Caki2 (cell line): ENCODE data around the gene EXOG. TPM values are rescaled to one million over a fixed set of nuclear protein-coding genes. Genes with fewer than 3 reads are reported as not detected.

Source experiments
- DNase-seq: peaks from one replicate; pipeline ENCODE4 v3.0.0-alpha.2; 2015; ENCODE audit warnings: low read depth
- in situ Hi-C: cut with HindIII; loops from 2 replicates; pipeline ENCODE4 v1.10.0; 2016; ENCODE audit warnings: low sequenced_read_pairs, low pct_unique_long_range_greater_than_20kb, mixed read lengths
- total RNA-seq: library from RNA; depleted of rRNA; stranded (reverse); fragments of >200 nt; shearing (Covaris generic); gene quantifications from 2 replicates; pipeline ENCODE4 v1.2.3, GENCODE V29; 2014; ENCODE audit warnings: low replicate concordance; rRNA removed

EXOG gene, protein sequence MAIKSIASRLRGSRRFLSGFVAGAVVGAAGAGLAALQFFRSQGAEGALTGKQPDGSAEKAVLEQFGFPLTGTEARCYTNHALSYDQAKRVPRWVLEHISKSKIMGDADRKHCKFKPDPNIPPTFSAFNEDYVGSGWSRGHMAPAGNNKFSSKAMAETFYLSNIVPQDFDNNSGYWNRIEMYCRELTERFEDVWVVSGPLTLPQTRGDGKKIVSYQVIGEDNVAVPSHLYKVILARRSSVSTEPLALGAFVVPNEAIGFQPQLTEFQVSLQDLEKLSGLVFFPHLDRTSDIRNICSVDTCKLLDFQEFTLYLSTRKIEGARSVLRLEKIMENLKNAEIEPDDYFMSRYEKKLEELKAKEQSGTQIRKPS
- total RNA-seq: 2.2 and 3.6 TPM in 2 replicates

DNA sequence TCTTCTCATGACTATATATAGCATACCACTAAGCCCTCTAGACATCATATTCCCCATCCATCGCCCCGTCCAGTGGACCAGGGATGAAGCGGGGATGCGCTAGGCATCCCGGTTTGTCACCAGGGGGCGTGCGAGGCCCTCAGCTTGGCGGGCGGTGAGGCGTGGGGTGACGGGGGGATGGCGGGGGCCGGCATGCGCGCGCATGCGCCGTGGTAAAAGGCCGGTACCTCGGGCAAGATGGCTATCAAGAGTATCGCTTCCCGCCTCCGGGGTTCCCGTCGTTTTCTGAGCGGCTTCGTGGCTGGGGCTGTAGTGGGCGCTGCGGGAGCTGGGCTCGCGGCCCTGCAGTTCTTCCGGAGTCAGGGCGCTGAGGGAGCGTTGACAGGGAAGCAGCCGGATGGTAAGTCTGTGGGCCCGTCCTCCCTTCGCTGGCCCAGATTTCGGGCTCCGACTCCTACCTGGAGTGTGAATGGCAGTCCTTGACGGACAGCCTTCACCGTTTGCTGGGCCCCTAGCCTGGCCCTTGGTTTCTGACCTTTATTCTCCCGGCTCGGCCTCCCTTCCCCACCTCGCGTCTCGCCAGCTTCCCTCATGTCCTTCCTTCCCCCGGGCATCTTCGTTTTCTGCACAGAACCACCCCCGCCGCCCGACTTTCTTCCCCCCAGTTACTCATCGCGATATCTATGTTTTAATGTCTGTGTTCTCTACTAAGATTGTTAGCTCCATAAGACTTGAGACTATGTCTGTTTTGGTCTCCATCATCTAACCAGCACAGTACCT is at the start of gene EXOG:
EXOG (plus strand) TSS at position 210 of the 780 bp plus-strand sequence; CDS start at position 238, 28 bp downstream.
- in situ Hi-C loops: no loop called here
- peak; percentile 74 for DNase-seq

DNA sequence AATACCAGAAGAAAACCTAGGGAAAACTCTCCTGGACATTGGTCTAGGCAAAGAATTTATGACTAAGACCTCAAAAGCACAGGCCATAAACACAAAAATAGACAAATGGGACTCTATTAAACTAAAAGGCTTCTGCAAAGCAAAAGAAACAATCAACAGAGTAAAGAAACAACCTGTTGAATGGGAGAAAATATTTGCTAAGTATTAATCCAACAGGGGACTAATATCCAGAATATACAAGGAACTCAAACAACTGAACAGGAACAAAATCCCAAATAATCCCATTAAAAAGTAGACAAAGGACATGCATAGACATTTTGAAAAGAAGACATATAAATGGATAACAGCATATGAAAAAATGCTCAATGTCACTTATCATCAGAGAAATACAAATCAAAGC is 49.3 kb upstream of the EXOG start:
- DNase-seq: no peak
- in situ Hi-C loops: no loop called here

DNA sequence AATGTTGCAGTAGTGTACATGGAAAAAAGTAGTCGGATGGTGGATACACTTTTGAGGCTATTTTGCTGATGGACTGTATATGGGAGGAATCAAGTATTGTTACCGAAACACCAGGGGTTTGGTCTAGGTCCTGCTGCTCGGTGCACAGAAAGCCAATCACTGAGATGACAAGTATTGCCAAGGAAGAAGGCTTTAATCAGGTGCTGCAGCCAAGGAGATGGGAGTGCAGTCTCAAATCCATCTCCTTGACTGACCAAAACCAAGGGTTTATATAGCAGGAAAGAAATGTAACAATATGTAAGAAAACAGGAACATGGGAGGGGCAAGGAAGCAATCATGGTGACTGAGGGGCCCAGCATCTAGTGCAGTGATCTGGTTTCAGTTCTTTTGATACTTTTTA is 45.3 kb upstream of the EXOG start:
- in situ Hi-C loops: no loop called here

DNA sequence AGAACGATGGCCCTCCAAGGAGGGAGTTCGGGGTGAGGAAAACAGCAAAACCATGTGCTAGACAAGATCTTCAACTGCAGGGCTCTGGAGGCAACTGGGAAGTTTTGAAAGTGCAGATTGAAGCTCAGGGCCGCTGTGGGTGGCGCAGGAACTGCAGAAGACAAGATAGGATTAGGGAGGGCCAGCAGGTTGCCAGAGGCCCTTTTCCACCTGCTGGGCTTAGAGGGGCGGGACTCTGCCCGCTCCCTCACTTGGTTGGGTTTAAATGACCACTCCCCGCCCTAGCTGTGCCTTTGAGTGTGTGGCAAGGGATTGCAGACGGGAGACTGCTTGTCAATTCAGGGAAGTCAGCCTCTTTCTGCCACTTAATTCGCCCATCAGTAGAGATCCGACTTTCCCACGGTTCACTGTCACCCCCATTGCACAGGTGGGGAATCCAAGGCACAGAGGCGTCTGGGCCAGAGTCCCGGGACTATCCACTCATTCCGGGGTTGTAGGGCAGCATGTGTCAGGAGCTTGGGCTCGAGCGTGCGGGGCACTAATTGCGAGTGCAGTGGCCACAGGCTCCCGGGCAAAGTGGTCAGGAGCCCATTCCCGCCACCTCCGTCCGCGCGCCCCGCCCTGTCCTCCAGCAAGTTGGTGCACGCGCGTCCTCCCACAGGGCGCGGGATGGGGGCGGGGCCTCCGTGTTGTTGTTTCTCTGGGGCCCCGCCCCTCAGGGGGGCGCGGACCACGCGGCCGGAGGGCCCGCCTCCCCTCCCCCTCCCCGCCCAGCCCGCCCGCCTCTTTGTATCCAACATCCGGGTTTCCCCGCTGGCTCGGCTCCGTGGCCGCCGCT is 42.8 kb upstream of the EXOG start, which contains the start of gene ACVR2B:
ACVR2B (plus strand) TSS at position 816 of the 838 bp plus-strand sequence. CDS start 433 bp downstream, outside the sequence.
- in situ Hi-C loops: no loop called here
- peak; percentile 62 for DNase-seq

More for the DNA sequence above, 45.3 kb upstream of the EXOG start:
- no peak for DNase-seq

DNA sequence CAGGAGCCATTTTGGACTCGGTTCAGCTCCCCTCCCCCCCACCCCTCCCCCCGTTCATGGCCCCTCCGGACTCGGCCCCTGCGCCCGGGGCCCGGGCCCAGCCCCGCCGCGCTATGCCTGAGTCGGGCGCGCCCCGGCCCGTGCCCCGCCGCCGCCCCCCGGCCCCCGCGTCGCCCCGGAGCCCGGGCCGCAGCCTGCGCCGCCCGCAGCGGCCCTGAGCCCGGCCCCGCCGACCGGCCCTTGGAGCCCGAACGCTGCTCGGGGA is 42.3 kb upstream of the EXOG start:
- no peak for DNase-seq
- in situ Hi-C loops: no loop called here

DNA sequence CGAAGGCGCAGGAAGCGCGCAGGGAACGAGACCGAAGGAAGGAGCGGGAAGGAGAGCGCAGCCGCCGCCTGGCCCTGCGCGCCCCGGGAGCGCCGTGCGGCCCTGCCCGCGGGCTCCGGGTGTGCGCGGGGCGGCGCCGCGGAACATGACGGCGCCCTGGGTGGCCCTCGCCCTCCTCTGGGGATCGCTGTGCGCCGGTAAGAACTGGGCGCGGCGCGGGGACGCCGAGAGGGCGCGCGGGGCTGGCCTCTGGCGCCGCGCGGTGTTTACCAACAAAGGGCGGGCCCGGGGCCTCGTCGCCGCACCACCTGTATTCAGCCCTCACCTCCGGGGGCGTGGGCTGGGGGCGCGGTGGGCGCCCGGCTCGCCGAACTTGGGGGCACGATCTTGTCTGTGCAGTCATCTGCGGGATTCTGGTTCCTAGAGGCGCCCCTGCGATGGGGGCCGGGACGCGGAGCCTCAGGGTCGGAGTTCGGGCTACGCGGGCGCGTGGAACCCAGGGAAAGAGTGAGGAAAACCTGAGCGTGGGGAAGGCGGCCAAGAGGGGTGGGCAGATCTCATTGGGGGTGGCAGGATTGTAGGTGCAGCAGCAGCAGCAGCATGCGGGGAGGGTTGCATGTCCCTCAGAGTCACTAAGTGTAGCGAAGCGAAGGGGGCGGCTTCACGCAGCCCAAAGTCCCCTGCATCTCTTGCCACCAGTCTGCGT is 41.8 kb upstream of the EXOG start:
- in situ Hi-C loops: no loop called here
- DNase-seq: peak; percentile 33

DNA sequence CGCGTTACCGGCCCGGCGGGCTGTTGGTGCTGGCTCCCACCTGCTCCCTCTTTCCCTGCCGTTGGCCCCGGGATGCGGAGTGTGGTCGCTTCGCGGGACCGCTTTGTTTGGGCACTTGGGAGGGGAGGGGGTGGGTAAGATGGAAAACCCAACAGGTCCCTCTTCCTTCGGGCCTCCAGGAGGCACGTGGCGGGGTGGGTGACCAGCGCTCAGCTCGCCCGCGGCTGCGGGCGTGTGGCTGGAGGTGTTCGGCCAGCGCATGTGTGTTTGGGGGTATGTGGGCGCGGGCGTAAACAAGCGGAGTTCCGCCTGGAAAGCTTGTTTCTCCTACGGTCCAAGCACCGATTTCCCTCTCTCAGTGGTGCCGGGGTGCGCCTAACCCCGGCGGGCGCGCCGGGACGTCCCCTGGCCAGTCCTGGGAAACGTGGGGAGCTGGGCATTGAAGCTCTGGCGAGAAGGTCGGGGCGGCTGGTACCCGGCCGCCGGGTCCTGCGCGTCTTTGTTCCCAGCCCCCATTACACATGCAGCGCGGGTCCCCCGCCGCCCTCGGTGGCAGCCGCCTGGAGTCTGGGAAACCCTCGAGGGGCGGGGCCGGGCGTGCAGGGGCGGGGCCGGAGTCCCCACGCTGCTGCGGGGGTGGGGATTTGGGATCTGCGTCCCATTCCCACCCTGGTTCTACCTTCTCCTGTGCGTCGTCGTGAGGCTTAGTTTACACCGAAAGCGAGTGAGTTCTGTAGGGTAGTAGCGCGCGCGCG is 41.1 kb upstream of the EXOG start:
- in situ Hi-C loops: no loop called here
- DNase-seq: peak; percentile 47

DNA sequence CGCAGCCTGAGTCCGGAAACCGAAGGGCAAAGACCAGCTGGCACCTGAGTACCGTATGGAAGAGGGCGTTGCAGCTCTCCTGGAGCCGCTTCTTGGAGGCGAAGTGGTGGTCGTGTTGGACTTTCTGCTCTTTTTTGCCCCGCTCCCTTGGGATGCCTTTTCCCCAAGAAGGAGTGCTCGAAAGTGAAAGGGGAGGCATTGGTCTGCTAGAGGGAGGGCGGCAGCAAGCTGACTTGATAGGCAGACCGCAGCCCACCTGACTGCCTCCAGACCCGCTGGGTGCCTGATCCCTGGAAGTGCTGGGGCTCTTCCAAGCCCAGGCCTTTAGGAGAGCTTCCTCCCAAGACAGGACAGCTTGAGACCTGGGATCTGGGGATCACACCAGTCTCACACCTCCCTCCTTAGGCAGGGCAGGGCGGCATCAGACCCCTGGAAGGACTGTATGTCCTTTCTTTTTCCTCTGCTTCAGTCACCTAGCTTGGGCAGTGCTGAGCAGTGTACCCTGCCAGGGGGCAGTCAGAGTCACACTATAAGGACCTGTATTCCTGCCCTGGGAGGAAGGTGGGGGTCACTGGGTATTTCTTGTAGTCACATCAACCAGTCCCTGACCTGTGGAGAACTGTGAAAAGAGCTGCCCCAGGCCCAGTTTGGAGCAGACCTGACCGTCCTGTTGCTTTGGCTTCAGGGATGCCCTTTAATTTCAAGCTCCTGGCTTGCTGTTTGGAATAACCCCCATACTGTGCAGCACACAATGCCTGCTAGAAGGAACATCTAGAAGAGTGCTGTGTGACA is 40.3 kb upstream of the EXOG start:
- in situ Hi-C loops: no loop called here
- no peak for DNase-seq

DNA sequence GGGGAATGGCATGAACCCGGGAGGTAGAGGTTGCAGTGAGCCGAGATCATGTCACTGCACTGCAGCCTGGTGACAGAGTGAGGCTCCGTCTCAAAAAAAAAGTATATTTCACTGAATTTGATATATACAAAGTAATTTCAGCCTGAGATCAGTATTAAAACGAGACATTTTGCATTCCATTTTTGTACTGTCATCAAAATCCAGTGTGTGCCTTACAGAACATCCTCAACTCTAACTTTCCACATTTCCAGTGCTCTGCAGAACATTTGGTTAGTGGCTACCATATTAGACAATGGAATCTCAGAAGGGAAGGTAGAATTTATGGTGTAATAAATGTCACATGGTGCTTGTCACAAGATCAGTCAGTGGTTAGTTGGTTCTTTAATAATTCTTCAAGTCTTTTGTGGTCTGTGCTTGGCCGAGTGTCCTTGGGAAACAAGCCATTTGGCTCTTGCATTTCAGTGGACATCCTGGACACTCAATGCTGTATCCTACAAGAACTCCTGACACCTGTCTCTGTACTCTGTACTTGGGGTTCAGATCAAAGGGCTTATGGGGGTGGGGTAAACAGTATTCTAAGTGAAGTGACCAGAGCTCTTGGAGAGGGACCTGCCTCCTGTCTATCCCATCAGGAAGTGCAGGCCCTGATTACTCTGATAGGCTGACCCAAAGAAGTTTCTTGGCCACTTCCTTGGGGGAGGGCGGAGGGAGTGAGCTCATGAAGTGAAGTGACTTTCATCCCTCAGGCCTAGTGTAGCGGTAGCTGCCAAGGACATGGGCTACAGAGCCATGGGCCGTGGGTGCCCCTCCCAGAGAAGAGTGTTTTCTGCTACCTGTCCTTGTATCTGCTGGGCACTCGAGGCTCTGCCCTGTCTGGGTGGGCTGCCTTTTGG is 38.8 kb upstream of the EXOG start:
- in situ Hi-C loops: no loop called here
- no peak for DNase-seq

DNA sequence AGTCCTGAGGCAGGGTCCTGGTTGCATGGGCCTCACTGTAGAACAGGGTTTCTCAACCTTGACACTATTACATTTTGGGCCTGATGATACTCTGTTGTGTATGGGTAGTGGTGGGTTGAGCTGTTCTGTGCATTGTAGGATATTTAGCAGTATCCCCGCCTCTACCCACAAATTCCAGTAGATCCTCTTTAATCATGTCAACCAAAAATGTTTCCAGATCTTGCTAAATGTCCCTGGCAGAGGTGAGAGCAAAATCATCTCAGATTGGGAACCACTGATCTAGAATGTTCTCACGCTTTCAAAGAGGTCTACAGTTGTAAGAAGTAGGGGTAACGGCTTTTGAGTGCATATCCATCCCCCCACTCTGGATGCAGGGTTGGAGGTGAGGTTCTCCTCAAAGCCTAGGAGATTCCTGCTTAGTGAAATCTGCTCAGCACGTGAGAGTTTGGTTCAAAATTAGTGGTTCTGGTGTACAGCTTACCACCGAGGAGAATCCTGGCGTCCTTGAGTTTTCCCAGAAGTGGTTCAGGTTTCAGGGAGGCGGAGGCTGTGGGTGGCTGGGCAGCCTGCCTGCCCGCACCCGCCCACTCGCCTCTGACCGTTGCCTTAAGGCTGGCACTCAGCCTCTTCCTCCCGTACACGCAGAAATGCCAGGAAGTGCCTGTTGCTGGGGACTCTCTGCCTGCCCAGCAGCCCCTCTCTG is 37.2 kb upstream of the EXOG start:
- peak; percentile 15 for DNase-seq
- in situ Hi-C loops: no loop called here

DNA sequence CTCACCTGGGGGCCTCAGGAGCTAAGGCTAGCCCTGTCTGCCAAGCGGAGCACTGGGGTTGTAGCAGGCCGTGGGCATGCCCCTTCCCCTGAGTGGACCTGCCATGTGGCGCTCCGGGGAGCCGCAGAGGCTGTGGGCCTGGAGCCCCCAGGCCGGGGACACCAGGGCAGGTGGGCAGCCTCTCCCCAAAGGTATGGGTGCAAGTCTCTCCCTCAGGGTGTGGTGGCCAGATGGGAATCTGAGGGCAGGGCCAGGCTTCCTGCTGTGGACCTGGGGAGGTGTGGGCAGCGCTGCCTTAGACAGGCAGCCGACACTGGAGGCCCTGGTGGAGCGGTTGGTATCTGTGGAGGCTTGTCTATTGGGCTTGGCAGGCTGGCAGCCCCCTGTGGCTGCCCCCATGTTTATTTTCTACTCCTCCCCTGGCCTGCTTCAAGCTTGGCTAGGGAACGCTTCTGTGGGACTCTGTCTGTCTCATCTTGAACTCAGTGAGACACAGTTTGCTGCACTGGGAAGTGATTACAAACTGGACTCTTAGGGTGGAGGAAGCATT is 36.6 kb upstream of the EXOG start:
- in situ Hi-C loops: no loop called here
- no peak for DNase-seq

DNA sequence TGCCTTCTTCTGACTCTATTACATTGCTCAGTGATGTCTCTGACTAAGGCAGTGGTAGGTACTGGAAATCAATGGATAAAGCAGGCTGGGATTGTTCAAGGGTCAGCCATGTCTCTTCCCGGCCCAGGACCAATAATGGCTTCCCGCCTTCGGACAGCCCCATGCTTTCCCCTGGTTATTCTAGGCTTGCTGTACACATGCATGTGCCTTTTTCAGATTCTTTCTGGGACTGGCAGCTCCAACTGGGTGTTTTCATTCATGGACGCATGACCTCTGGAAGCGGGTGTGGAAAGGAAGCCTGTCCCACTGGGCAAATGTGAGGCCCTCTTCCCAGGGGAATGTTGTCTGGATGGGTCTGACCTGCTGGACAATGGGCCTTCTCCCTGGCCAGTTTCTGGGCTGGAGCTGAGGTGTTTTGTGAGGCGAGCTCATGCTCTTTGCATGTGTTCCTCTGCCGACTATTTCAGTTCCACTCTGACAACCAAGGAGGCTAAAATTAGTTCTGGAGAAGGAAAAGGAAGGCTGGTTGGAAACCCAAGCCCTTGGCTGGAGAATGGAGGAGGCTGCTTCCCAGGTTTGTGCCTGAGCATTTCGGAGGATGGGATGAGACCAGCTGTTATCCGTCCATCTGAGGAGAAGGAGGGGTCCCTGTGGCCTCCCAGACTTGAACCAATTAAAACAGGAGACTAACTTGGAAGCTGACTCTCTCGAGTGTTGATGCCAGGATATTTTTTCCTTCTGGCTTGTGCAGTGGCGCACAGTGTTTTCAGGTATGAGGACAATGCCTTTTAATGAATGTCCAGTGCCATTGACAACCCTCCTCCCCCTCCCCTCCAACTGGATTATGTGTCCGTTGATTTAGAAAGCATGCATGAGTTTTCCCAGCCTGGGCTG is 35.5 kb upstream of the EXOG start:
- no peak for DNase-seq
- in situ Hi-C loops: no loop called here

DNA sequence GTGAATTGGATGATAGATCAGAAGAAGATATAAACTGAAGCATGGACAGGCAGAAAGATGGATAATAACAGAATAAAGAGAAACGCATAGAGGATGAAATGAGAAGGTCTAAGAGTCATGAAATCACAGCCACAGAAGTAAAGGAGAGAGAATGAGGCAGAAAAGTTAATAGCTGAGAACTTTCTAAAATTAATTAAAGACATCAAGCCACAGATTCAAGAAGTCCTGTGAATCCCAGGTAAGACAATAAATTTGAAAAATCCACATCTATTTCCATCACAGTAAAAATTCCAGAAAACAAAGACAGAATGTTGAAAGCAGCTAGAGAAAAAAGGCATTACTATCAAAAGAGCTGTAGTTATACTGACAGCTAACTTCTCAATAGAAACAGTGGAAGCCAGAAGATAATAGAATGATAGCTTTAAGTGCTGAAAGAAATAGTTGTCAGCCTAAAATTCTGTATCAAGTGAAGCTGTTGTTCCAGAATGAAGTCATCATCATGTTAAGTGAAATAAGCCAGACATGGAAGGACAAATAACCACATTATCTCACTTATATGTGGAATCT is 30.5 kb upstream of the EXOG start:
- no peak for DNase-seq
- in situ Hi-C loops: no loop called here

DNA sequence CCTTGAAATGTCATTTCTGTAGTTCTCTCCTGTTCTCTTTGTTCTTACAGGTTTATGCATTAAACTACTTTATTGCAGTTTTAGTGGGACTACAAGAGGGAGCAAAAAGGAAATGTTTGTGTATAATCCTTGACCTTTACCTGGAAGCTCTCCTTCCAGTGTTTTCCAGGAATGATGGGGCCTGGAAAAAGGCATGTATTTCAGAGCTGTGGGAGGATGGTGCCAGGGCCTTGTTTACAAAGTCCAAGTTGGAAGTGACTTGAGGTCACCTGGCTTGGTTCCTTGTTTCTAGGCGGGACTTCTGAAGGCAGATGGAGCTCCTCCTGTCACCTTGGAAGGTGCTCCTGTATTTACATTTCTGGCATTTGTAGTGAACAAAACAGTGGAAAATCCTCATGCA is 27.4 kb upstream of the EXOG start:
- in situ Hi-C loops: no loop called here
- no peak for DNase-seq
